Gastroesophageal sphincter (tissue), 4 donors: ENCODE results near the gene UBE4A. TPM values are rescaled to one million over a fixed set of nuclear protein-coding genes. Genes with fewer than 3 reads are reported as not detected.

Experiments
- ATAC-seq: fragments of 150-250 bp; one replicate; pipeline ENCODE4 v1.9.1; 2016; ENCODE audit warnings: mild to moderate bottlenecking, moderate library complexity
- H3K27ac ChIP-seq, 4 donors: fragments of 200-600 bp; sonication (generic) in 3 of 4; 1 replicate in 3 of 4; 2 replicates in 1 of 4; pipeline ENCODE4 v1.5.1; 2016 to 2019
- H3K27me3 ChIP-seq: fragments of 200-600 bp; sonication (generic); one replicate; pipeline ENCODE4 v1.5.1; 2019
- H3K36me3 ChIP-seq, 2 donors: fragments of 200-600 bp; sonication (generic); one replicate each; pipeline ENCODE4 v1.5.1; 2019; ENCODE audit warnings: control low read depth in 1 of 2
- H3K4me1 ChIP-seq, 3 donors: fragments of 200-600 bp; sonication (generic); 1 replicate in 2 of 3; 2 replicates in 1 of 3; pipeline ENCODE4 v1.5.1; 2016 to 2019; ENCODE audit warnings: control low read depth in 2 of 3
- H3K4me3 ChIP-seq, 2 donors: fragments of 200-600 bp; sonication (generic); one replicate each; pipeline ENCODE4 v1.5.1; 2019; ENCODE audit warnings: mild to moderate bottlenecking in 1 of 2, moderate library complexity in 1 of 2
- H3K9me3 ChIP-seq, 3 donors: fragments of 200-600 bp; sonication (generic); one replicate each; pipeline ENCODE4 v1.5.1; 2017 to 2019; ENCODE audit warnings: control low read depth in 2 of 3
- EP300 ChIP-seq: sonication (generic); formaldehyde crosslinking; IDR thresholded peaks from one replicate; pipeline ENCODE4 v1.6.1; 2017; ENCODE audit warnings: antibody characterized with exemption, mild to moderate bottlenecking
- POLR2A ChIP-seq, 2 donors: fragments of 450-650 bp; IDR thresholded peaks; one replicate each; pipeline ENCODE4 v1.6.1; 2017; ENCODE audit warnings: antibody characterized with exemption in 2 of 2, mild to moderate bottlenecking in 2 of 2, moderate library complexity in 1 of 2
- POLR2AphosphoS5 ChIP-seq: sonication (generic); formaldehyde crosslinking; IDR thresholded peaks from one replicate; pipeline ENCODE4 v1.6.1; 2017; ENCODE audit warnings: antibody characterized with exemption
- WGBS, 2 donors: methylation state at CpG; one replicate each; pipeline ENCODE4 v1.1.5; 2018; ENCODE audit warnings: low coverage in 1 of 2; 5-methylcytosine and 5-hydroxymethylcytosine counted together
- total RNA-seq, 4 donors: library from RNA; depleted of rRNA; stranded (reverse); fragments of >200 nt; gene quantifications; one replicate each; pipeline ENCODE4 v1.1.0, GENCODE V29; 2016
- TF ChIP-seq, protein P1 (sequence below), 4 experiments: fragments of 200-600 bp in 2 of 4; fragments of 450-650 bp in 2 of 4; sonication (generic) in 1 of 4; IDR thresholded peaks; one replicate each; pipeline ENCODE4 v1.5.1; 2017 to 2019; ENCODE audit warnings: antibody characterized with exemption in 4 of 4, mild to moderate bottlenecking in 2 of 4, moderate library complexity in 2 of 4

UBE4A gene
- total RNA-seq, 4 donors from 2014 or later: 37.3 to 44.6 (median 42.8) TPM

DNA sequence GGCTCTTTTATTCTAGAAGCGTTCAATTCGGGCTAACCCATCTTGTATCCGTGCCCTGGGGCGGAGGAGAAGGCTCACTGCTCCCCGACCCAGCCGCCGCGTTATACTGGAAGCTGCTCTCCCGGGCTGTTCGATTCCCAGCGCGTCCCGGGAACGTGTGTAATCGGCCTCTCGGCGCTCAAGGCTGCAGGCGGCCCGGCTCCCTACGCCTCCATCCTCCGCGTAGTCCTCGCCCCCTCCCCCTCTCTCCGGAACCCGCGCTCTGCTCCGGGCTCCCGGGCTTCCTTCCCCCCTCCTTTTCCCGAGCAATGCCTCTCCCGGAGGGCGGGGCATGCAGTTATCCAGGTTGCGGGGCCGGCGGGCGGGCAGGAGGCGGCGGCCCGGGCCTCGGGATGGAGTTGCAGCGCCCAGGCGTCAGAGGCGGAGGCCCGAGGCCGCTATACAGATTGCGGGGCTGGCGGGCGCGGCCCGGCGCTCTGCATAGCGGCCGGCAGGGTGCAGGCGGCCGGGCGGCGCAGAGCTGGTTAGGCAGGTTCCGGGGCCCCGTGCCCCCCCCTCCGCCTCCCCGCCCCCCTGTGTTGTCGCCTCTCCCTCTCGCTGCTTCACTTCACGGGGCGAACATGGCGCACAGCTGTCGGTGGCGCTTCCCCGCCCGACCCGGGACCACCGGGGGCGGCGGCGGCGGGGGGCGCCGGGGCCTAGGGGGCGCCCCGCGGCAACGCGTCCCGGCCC is 76.7 kb downstream of the UBE4A start, which contains the start of gene KMT2A:
Gene KMT2A (plus strand): TSS at position 600 of the 732 bp plus-strand sequence. CDS start 21 bp downstream, at position 621.
- H3K9me3 ChIP-seq: no peaks in the 10 kb centered on the region
- 0% methylated on average over 7 of the region's 83 CpGs; no CpG with 5 or more reads in 1 of the 2 donors for WGBS, 2 donors
- H3K36me3 ChIP-seq: no peaks in the 10 kb centered on the region
- H3K4me3 ChIP-seq: peak within 1 kb of the TSS; percentile 72 to 99
- H3K27ac ChIP-seq: peak within 1 kb of the TSS; percentile 75 to 97 (median 96)
- peak; percentile 94 for ATAC-seq
- TF ChIP-seq POLR2A (IDR thresholded peaks at IDR 0.05) (peak in 1 of 2 donors; percentile 29), POLR2AphosphoS5 (peak; percentile 33), EP300 (no peak)
- TF ChIP-seq, protein P1, sequence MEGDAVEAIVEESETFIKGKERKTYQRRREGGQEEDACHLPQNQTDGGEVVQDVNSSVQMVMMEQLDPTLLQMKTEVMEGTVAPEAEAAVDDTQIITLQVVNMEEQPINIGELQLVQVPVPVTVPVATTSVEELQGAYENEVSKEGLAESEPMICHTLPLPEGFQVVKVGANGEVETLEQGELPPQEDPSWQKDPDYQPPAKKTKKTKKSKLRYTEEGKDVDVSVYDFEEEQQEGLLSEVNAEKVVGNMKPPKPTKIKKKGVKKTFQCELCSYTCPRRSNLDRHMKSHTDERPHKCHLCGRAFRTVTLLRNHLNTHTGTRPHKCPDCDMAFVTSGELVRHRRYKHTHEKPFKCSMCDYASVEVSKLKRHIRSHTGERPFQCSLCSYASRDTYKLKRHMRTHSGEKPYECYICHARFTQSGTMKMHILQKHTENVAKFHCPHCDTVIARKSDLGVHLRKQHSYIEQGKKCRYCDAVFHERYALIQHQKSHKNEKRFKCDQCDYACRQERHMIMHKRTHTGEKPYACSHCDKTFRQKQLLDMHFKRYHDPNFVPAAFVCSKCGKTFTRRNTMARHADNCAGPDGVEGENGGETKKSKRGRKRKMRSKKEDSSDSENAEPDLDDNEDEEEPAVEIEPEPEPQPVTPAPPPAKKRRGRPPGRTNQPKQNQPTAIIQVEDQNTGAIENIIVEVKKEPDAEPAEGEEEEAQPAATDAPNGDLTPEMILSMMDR (IDR thresholded peaks at IDR 0.05): peak in 3 of 4 experiments; percentile 6 to 96 (median 92)
- H3K27me3 ChIP-seq: no peaks in the 10 kb centered on the region
- peaks cover 0 to 58% (median 23%) of the 10 kb centered on the region in 3 donors for H3K4me1 ChIP-seq

DNA sequence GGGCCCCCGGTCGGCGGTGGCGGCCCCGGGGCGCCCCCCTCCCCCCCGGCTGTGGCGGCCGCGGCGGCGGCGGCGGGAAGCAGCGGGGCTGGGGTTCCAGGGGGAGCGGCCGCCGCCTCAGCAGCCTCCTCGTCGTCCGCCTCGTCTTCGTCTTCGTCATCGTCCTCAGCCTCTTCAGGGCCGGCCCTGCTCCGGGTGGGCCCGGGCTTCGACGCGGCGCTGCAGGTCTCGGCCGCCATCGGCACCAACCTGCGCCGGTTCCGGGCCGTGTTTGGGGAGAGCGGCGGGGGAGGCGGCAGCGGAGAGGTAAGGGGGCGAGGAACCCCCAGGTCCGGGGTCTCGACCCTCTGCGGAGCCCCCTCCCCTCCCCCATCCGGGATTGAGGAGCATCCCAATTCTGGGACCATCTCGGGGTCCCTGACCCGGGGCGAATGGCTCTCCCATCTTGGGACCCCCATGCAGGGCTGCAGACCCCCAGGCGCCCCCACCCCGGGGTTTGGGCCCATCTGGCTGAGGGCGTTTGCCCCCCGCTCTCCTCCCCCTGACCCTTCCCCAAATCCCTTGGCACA is 77.3 kb downstream of the UBE4A start:
- peak; percentile 21 for ATAC-seq
- TF ChIP-seq, protein P1 (IDR thresholded peaks at IDR 0.05): no peak
- TF ChIP-seq EP300: no peak
- TF ChIP-seq POLR2AphosphoS5: no peak
- no peak for TF ChIP-seq POLR2A (IDR thresholded peaks at IDR 0.05)
- Histone ChIP-seq H3K27me3 (no peaks in the 10 kb centered on the region), H3K36me3 (no peaks in the 10 kb centered on the region), H3K27ac (peak overlapping the region; percentile 75 to 97 (median 96)), H3K4me3 (peak overlapping the region; percentile 72 to 99), H3K9me3 (no peaks in the 10 kb centered on the region), H3K4me1 (peaks cover 0 to 65% (median 27%) of the 10 kb centered on the region in 3 donors)
- no CpG with 5 or more reads among the region's 55 CpGs for WGBS, 2 donors

DNA sequence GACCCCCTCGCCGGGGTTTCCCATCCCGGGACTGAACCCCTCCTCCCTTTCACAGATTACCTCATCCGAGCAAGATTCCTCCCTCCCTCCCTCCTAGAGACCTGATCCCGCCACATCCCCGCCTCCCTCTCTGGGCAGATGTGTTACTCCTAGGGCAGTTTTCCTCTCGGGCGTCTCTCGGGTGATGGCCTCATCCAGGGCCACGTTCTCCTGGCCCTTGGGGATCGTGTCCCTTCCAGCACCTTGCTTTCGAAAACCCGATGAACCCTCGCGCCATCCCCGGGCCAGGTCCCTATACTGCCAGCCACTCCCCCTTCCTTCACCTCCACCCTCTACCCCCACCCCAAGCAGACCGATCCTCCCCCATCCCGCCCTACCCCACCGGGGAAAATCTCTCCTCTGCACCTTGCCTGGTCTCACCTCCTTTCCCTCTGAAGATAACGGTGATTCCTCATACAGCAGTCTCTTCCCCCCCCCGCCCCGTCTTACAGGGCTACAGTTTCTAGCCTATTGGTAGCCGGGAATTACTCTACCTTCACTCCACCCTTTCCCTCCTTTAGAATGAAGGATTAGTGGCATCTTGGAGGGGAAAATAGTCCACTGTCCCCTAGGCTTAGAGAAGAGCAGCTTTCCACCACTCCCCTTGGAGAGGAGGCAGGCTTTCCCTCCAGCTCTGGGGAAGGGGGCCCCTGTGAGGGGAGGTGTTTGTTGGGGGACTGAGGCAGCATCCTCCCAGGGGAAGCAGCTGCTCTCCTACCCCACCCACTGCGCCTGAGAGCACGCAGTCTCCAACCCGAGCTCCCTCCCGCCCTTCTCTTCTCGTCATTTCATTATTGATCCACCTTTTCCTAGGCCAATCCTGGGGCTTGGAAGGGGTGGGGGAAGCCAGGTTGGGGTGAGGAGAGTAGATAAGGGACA is 78.1 kb downstream of the UBE4A start:
- TF ChIP-seq EP300 (no peak), POLR2A (IDR thresholded peaks at IDR 0.05) (no peak), POLR2AphosphoS5 (no peak)
- TF ChIP-seq, protein P1 (IDR thresholded peaks at IDR 0.05): no peak
- Histone ChIP-seq H3K27ac (peak overlapping the region; percentile 75 to 97 (median 96)), H3K4me1 (peaks cover 0 to 72% (median 31%) of the 10 kb centered on the region in 3 donors), H3K36me3 (no peaks in the 10 kb centered on the region), H3K9me3 (no peaks in the 10 kb centered on the region), H3K27me3 (no peaks in the 10 kb centered on the region), H3K4me3 (peak overlapping the region; percentile 72 to 99)
- 0% methylated on average over 16 of the region's 28 CpGs; no CpG with 5 or more reads in 1 of the 2 donors for WGBS, 2 donors
- ATAC-seq: no peak

DNA sequence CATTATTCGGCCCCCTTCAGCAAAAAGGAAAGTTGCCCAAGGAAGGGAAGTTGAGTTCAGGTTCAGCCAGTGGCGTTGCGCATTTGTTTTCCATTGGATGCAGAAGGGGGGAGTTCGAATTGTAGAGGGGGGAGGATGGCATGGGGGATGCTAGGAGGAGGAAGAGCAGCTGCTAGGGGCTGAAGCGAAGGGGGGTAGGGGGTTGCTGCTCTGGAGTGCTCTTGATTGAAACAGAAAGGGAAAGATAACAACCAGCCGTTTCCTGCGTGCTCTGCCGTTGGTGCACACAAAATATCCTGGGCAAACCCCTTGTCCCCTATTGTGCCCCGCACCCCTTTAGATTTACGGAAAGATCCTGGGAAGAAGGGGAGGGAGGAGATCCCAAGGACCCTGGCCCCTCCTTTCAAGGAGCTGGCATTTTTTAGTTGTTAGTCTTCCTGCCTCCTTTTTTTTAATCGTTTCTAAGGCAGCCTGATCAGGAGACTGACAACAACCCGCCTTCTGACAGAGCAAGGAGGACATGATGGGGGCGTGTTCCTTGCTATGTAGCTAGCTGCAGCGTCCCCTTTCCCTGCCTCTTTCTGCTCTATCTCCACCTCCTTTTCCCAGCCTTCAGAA is 79.0 kb downstream of the UBE4A start:
- TF ChIP-seq POLR2AphosphoS5 (no peak), POLR2A (IDR thresholded peaks at IDR 0.05) (no peak)
- TF ChIP-seq, protein P1 (IDR thresholded peaks at IDR 0.05): no peak
- Histone ChIP-seq H3K36me3 (no peaks in the 10 kb centered on the region), H3K27me3 (no peaks in the 10 kb centered on the region), H3K4me1 (peaks cover 6 to 82% (median 36%) of the 10 kb centered on the region in 3 donors), H3K27ac (peak overlapping the region; percentile 75 to 97 (median 96)), H3K9me3 (no peaks in the 10 kb centered on the region), H3K4me3 (peak overlapping the region; percentile 72 to 99)
- WGBS, 2 donors: 0% methylated on average over 11 to 12 of the region's 14 CpGs
- no peak for ATAC-seq
